GM19099 (cell line): ENCODE data around the gene TNFSF13B.

ENCODE experiments used
- POLR2A ChIP-seq: IDR thresholded peaks from 3 replicates; pipeline ENCODE4 v1.6.1; 2011; ENCODE audit warnings: low read depth; ENCODE audit not compliant: insufficient read length; ENCODE audit errors: extremely low read depth

TNFSF13B gene

DNA sequence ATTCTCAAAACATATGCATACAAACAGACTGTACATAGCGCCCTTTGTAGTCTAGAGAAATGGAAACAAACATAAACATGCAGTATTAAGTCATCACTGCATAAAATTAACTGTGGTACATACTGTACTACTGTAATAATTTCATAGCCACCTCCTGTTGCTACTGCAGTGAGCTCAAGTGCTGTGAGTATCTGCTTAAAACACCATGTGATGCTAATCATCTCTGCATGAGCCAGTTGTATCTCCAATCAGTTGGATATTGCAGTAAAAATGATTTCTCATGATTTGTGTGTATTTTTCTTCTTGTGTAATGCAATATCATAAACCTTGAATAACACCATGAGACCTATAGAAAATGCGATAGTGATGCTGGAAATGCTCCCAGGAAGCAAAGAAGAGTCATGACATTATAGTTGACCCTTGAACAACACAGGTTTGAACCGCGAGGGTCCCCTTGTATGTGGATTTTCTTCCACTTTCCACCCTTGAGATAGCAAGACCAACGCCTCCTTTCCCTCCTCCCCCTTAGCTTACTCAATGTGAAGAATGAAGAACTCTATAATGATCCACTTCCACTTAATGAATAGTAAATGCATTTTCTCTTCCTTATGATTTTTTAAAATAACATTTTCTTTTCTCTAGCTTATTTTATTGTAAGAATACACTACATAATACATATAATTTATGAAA lies 4.1 kb downstream of the TNFSF13B start:
- no peak for TF ChIP-seq POLR2A

DNA sequence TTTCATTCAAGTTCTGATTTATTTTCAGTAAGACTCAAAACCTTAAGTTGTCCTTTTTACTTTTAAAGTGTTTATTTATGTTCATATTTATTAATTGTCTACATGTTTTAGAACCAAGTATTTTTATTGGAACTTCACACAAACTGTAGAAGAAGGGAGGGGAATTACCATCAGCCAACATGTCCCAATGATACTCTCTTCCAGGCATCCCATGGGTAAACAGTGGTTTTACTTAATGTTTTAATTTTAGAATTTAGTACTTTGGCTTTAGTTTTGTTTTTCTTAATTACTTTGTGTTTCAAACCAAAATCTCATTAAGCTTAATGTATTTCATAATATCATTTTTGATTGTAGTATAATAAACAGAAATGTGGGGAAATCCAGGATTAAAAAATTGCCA lies 5.2 kb downstream of the TNFSF13B start:
- no peak for TF ChIP-seq POLR2A

DNA sequence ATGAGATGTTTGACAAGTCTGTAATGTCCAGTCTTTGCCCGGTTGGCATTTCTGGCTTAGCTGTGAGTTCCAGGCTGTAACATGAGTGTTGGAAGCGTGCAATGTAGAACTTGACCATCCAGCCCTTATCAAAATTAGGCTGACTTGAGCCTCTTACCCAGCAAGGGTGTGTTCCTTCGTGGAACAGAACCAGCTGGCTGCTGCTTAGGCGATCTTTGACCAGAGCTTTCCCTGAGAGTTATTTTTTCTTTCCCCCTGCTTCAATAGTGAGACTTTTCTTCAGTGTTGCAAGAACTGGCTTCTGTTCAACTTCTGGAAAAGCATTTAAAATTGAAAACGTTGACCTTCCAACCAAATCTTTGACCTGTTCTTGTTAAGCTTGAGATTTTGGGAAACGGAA lies 6.5 kb downstream of the TNFSF13B start:
- TF ChIP-seq POLR2A = no peak

DNA sequence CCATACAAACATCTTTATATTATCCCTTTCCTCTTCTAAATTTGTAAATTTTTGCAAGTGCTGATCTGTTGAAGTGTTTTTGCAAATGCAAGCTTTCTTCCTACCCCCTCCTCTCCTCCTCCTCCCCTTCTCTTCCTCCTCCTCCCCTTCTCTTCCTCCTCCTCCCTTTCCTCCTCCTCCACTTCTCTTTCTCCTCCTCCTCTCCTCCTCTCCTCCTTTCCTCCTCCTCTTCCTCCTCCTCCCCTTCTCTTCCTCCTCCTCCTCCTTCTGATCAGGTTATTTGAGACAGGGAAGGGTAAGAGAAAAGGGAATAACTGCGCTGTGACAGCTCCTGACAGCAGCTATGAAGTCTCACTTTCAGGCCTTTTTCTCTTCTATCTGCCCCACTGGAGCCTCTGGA lies 8.9 kb downstream of the TNFSF13B start:
- TF ChIP-seq POLR2A = no peak

DNA sequence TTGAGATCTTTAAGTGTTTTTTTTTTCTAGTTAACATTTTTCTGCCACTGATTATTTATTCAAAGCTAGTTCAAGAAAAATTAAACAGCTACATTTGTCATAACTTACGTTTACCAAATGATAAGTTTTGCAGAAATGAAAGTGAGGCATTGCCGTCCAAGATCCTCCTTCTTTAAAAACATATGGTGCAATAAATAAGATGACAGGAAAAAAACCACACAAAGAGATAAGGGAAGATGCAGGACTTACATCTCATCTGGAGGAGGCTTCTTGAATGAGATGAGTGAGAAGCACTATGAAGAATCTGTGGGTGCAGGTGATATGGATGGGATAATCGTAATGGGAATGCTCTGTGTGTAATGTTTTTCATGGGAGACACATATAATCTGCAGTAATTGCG lies 12.4 kb downstream of the TNFSF13B start:
- TF ChIP-seq POLR2A = no peak

DNA sequence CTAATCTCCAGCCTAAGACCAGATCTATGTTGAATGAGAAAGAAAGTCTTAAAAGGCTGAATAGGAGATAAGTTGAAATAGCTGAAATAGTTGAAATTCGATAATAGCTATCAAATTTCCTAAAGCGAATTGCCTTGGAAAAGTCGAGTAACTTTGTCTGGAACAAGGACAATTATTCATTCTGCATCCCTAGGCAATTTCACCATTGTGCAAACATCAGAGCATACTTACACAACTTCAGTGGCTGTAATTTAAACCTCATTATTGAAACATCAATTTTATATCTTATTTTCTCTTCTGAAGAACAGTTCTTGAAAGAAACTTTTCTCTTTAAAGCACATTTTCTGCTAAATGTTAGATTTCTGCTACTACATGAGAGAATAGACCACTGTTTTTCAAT lies 13.6 kb downstream of the TNFSF13B start:
- no peak for TF ChIP-seq POLR2A

DNA sequence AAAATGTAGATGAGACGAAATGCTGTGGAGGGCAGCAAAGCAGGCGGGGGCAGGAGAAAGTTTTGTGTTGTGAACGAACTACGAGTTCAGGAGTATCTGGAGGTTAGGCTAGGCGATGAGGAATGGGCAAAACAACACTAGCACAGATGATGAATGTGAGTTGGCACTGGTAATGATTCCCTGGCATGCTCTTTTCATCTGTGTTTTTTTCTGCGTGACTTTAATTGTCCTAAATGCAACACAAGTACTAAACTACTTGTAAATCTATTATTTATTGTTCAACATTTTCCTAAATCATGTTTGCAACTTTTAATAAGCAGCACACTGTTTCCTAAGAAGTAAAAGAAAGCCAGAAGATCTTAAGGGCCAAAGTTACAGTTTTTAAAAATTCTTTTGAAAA lies 19.2 kb downstream of the TNFSF13B start:
- no peak for TF ChIP-seq POLR2A

DNA sequence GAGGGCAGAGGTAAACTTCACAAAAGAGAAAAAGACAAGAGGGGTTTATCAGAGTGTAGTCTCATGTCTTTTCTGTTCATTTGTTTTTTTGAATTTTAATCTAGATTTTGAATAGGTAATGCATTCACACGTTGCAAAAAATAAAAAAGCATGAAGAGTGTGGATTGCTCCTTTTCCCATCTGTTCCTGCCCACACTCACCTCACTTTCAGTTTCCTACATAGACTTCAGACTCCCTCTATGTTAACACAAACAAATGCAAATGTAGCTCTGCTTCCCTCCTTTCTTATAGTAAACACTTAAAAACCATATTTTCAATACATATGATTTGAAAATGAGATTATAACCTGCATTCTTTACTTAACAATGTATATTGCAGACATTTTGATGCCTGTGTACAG lies 20.3 kb downstream of the TNFSF13B start:
- TF ChIP-seq POLR2A = no peak

DNA sequence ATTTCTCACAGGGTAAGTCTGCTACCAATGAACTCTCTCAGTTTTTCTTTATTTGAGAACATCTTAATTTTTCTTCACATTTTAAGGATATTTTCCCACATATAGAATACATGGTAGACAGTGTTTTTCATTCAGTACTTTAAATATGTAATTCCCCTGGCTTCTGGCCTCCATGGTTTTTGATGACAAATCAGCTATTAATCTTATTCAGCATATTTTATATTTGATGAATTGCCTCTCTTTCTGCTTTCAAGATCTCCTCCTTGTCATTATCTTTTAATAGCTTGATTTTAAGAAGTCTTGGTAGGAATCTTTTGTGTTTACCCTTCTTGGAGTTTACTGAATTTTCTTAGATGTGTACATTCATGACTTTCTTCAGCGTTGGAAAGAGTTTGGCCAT lies 27.6 kb downstream of the TNFSF13B start:
- TF ChIP-seq POLR2A = no peak

DNA sequence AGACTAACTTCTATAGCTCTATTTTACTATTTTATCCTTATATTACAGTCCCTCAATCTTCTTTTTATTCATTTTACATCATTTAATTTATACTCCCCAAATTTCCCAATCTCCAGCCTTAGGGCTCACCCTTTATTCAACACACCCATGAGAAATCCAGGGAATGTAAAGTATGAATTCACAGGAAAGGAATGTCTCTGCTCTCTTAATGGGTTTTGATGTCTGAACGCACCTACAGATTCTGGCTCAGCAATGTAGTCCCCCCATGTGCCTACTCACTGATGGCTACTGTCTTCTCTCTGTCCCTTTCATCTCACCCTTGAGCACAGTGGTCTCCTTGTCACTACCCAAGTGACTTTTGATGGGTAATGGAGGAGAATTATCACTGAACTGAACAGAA lies 32.8 kb downstream of the TNFSF13B start:
- TF ChIP-seq POLR2A = no peak

DNA sequence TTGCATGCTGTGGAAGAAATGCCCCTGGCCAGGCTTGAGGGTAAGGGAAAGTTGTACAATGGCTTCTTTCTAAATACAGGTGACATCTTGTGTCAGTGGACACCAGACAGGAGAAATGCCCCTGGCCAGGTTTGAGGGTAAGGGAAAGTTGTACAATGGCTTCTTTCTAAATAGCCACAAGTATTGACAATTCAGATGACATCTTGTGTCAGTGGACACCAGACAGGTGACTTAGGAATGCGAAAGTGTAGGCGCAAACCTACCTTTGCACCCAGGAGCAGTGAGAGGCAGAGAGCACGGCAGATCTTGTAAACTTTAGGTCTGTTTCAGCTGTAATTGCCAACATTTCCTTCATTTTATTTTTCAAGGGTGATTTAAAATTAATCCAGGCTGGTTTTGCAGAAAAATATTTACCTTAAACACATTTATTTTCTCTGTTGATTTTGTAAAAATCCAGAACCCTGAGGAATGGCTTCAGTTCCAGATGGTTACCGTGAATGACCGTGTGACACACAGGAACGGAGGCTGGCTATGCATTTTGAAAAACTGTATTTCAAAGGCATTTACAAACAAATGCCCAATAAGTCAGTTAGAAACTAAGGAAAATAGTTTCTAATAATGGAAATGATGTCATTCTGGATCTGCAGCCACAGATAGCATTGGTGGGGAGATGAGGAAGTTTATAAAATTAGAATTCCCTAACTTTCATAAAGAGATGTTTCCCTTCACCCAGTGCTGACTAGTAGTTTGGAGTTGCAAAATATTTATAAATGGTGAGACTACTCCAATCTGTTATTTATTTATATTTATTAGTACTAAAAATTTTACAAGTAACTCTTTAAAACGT lies 34.9 kb downstream of the TNFSF13B start:
- TF ChIP-seq POLR2A = no peak

DNA sequence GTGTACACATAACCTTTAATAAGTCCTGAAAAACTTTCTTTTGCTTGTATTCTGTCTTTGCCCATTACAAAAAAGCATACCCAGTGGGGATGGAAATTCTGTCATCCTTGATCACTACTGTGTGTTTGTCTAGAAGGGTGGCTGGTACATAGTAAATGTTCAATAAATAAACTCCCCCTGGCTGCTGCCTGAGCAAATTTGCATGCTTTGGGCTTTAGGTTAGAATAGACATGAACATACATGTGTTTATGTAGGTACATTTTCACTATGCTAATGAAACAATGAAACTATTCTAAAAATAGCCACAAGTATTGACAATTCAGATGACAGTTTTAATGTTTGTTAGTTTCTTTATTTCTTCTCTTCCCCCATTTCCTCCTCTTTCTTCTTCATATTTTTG lies 36.1 kb downstream of the TNFSF13B start:
- TF ChIP-seq POLR2A = no peak

DNA sequence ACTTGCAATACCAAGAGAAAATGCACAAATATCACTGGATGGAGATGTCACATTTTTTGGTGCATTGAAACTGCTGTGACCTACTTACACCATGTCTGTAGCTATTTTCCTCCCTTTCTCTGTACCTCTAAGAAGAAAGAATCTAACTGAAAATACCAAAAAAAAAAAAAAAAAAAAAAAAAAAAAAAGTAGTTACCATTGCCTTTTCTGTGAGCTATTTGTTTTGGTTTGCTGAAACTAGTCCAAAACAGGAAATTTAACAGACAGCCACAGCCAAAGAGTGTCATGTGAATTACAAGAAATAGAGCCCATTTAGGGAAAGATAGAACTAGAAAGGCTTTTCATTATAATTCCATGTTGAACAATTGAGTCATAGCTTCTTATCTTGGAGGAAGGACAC lies 37.3 kb downstream of the TNFSF13B start:
- no peak for TF ChIP-seq POLR2A

DNA sequence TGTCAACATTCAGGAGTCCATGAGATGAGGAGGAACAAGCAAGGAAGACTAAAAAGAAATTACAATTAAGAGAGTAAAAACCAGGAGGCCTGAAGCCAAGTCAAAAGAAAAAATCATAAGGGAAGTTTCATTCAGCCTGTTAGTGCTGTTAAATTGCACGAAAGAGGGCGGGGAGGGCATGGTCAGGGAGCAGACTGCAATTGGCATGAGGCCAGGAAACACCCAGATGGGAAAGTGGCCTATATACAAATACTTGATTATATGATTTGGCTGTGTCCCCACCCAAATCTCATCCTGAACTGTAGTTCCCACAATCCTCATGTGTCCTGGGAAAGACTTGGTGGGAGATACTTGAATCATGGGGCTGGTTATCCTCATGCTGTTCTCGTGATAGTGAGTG lies 43.9 kb downstream of the TNFSF13B start:
- TF ChIP-seq POLR2A = no peak

DNA sequence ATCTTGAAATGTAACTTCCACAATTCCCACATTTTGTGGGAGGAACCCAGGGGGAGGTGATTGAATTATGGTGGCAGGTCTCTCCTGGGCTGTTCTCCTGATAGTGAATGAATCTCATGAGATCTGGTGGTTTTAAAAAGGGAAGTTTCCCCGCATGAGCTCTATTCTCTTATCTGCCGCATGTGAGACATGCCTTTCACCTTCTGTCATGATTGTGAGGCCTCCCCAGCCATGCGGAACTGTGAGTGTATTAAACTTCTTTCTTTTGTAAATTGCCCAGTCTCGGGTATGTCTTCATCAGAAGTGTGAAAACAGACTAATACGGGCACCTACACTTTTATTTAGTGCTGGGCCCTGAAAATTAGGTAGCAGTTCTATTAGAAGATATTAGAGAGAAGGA lies 45.8 kb downstream of the TNFSF13B start:
- TF ChIP-seq POLR2A = no peak

DNA sequence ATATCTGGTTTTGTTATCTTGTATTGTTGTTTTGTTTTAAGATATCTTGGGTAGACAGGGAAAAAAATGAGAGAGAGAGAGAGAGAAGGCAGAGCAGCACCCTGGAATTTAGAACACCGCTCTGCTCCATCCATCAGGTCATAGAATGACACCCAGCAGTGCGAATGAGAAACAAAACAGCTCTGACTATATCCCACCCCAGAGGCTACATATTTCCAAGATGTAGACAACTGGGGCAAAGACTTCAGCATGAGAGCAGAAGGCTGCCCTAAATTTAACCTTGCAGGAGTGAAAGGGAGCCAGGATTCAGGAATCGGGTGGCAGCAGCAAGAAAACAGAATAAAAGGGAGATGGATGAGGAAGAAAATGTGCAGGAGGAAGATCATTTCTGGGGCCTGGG lies 46.5 kb downstream of the TNFSF13B start:
- TF ChIP-seq POLR2A = no peak
